ENCODE measurements around the gene GFPT1. TPM values are rescaled to one million over a fixed set of nuclear protein-coding genes. Genes with fewer than 3 reads are reported as not detected.

The GFPT1 gene
- total and polyA plus RNA-seq, 9 donors, result 6.9 to 39.5 (median 28.7) TPM

- H3K9me3 ChIP-seq, result no peaks in the 10 kb centered on the region
- no peaks in the 10 kb centered on the region for H3K4me1 ChIP-seq (ENCODE audit: insufficient read depth)
- H3K36me3 ChIP-seq, result no peaks in the 10 kb centered on the region
- no peak overlapping the region for H3K4me3 ChIP-seq
- no peaks in the 10 kb centered on the region for H3K27me3 ChIP-seq
- intact Hi-C loops (cut with DNase I), result no loop called here
- WGBS, 3 donors, result 89 to 94% (median 89%) methylated on average over 2 of the region's 2 CpGs
- H3K27ac ChIP-seq, result no peak overlapping the region
- DNase-seq, result no peak
- no peak for TF ChIP-seq CTCF (IDR thresholded peaks at IDR 0.05)
- no peak for TF ChIP-seq POLR2A (IDR thresholded peaks at IDR 0.05)
- no peak for TF ChIP-seq EP300 (IDR thresholded peaks at IDR 0.05)
Measured at GRCh38 chr2:69279211-69279610, 107.8 kb downstream of the GFPT1 start.

GRCh38 chr2:69278366-69278765 lies 108.7 kb downstream of the GFPT1 start:
- H3K27me3 ChIP-seq, result no peaks in the 10 kb centered on the region
- WGBS, 3 donors, result 44 to 46% (median 45%) methylated on average over 5 of the region's 5 CpGs

GRCh38 chr2:69275490-69275889 lies 111.5 kb downstream of the GFPT1 start:
- Histone ChIP-seq H3K27me3 (no peaks in the 10 kb centered on the region), H3K9me3 (no peaks in the 10 kb centered on the region), H3K4me3 (no peak overlapping the region), H3K36me3 (no peaks in the 10 kb centered on the region), H3K27ac (no peak overlapping the region), H3K4me1 (ENCODE audit: insufficient read depth) (peaks cover 2% of the 10 kb centered on the region)
- no peak for TF ChIP-seq POLR2A (IDR thresholded peaks at IDR 0.05)
- no peak for TF ChIP-seq CTCF (IDR thresholded peaks at IDR 0.05)
- no peak for TF ChIP-seq EP300 (IDR thresholded peaks at IDR 0.05)
- DNase-seq, result no peak
- WGBS, 3 donors, result 92 to 100% (median 97%) methylated on average over 1 of the region's 1 CpG
- intact Hi-C loops (cut with DNase I), result no loop called here

More at GRCh38 chr2:69278366-69278765, 108.7 kb downstream of the GFPT1 start:
- H3K4me1 ChIP-seq (ENCODE audit: insufficient read depth), result no peaks in the 10 kb centered on the region
- TF ChIP-seq POLR2A (IDR thresholded peaks at IDR 0.05), result no peak
- no peak for TF ChIP-seq CTCF (IDR thresholded peaks at IDR 0.05)
- TF ChIP-seq EP300 (IDR thresholded peaks at IDR 0.05), result no peak
- H3K4me3 ChIP-seq, result no peak overlapping the region
- no peaks in the 10 kb centered on the region for H3K9me3 ChIP-seq
- intact Hi-C loops (cut with DNase I), result no loop called here
- no peak overlapping the region for H3K27ac ChIP-seq
- no peak for DNase-seq
- H3K36me3 ChIP-seq, result no peaks in the 10 kb centered on the region

- peaks cover 2% of the 10 kb centered on the region for H3K4me1 ChIP-seq (ENCODE audit: insufficient read depth)
- intact Hi-C loops (cut with DNase I), result no loop called here
- H3K36me3 ChIP-seq, result no peaks in the 10 kb centered on the region
- no peak for TF ChIP-seq CTCF (IDR thresholded peaks at IDR 0.05)
- no peak for TF ChIP-seq EP300 (IDR thresholded peaks at IDR 0.05)
- WGBS, 3 donors, result 75 to 78% (median 77%) methylated on average over 9 of the region's 9 CpGs
- H3K9me3 ChIP-seq, result no peaks in the 10 kb centered on the region
- H3K4me3 ChIP-seq, result no peak overlapping the region
- no peak for DNase-seq
- H3K27ac ChIP-seq, result no peak overlapping the region
- no peaks in the 10 kb centered on the region for H3K27me3 ChIP-seq
Measured at GRCh38 chr2:69272803-69273471, 114.1 kb downstream of the GFPT1 start.

All from ovary (tissue), 9 donors.